K562 (cell line): ENCODE results near the gene GPR37L1. TPM values are rescaled to one million over a fixed set of nuclear protein-coding genes. Genes with fewer than 3 reads are reported as not detected.
"Not testable (repeated sequence)": the region's sequence is repeated elsewhere in the genome, so short reads cannot be mapped to it uniquely, and the experiment has no call there.

Experiments used
- ATAC-seq: fragments of 200-7000 bp; cut with Tn5 transposase; 3 replicates; pipeline ENCODE4 v1.9.1; 2020; ENCODE audit warnings: moderate library complexity
- BruUV-seq: library from RNA; stranded (reverse); fragments of 400-500 nt; replicated peaks from 2 replicates; lab custom pipeline; 2021; lab: Mats Ljungman, UMichigan
- CTCF ChIA-PET: fragments of 300-600 bp; formaldehyde crosslinking; extraction: SDS; loops from one replicate; lab custom pipeline; 2021; ENCODE audit warnings: low intra/inter-chr PET ratio; lab: Yijun Ruan, JAX
- POLR2A ChIA-PET: fragments of 300-600, 350-650 bp; sonication (Branson Sonifier 250); formaldehyde crosslinking; extraction: SDS; loops from one replicate; lab custom pipeline; 2021; ENCODE audit warnings: antibody characterized with exemption, inconsistent platforms; lab: Yijun Ruan, JAX
- DNase-seq, 4 experiments: peaks; one replicate each; pipeline versions ENCODE4 v3.0.0 to v3.0.0-alpha.2; 2011 to 2018; ENCODE audit warnings: low spot score in 3 of 4, mixed read lengths in 3 of 4; ENCODE audit errors: extremely low read depth in 1 of 4
- FAIRE-seq: peaks from 2 replicates; lab custom pipeline; 2011; peaks lifted over from hg19 to GRCh38; lab: Jason Lieb, UNC
- H2AFZ ChIP-seq: 2 replicates; pipeline ENCODE4 v1.6.0; 2011; ENCODE audit warnings: low read depth, low read length, control low read depth, inconsistent platforms
- H3K27ac ChIP-seq: fragments of 200-600 bp; 3 replicates; pipeline ENCODE4 v1.8.0; 2011; ENCODE audit warnings: low read depth, mild to moderate bottlenecking, control low read depth, inconsistent platforms, low read length, moderate library complexity, mixed read lengths; ENCODE audit errors: extremely low read depth
- H3K27me3 ChIP-seq, 2 experiments: fragments of 300-600 bp in 1 of 2; 2 replicates in 1 of 2; 3 replicates in 1 of 2; pipeline versions ENCODE4 v1.6.0 to v1.8.0; 2011; ENCODE audit warnings: inconsistent platforms in 2 of 2, low read length in 2 of 2, mild to moderate bottlenecking in 1 of 2, mixed read lengths in 1 of 2, moderate library complexity in 1 of 2; ENCODE audit not compliant: control insufficient read depth in 2 of 2, insufficient read depth in 2 of 2
- H3K36me3 ChIP-seq: fragments of 300-600 bp; 3 replicates; pipeline ENCODE4 v1.8.0; 2011; ENCODE audit warnings: mild to moderate bottlenecking, low read length, inconsistent platforms; ENCODE audit not compliant: control insufficient read depth, insufficient read depth
- H3K4me1 ChIP-seq, 2 experiments: fragments of 200-600 bp in 1 of 2; replicated peaks in 1 of 2; 2 replicates in 1 of 2; 3 replicates in 1 of 2; pipeline versions ENCODE4 v1.5.1 to v1.8.0; 2011; ENCODE audit warnings: inconsistent platforms in 2 of 2, low read length in 2 of 2, mild to moderate bottlenecking in 1 of 2, mixed read lengths in 1 of 2, moderate library complexity in 1 of 2; ENCODE audit not compliant: control insufficient read depth in 2 of 2, insufficient read depth in 2 of 2
- H3K4me2 ChIP-seq: 2 replicates; pipeline ENCODE4 v1.6.1; 2011; ENCODE audit warnings: low read length, control low read depth, inconsistent platforms, mixed read lengths; ENCODE audit not compliant: insufficient read depth
- H3K4me3 ChIP-seq: fragments of 200-600 bp; sonication (generic), shearing (Covaris generic); 2 replicates; pipeline ENCODE4 v1.5.1; 2016; ENCODE audit warnings: control low read depth, inconsistent platforms
- H3K79me2 ChIP-seq: fragments of 200-600 bp; 3 replicates; pipeline ENCODE4 v1.8.0; 2011; ENCODE audit warnings: low read length, inconsistent platforms; ENCODE audit not compliant: control insufficient read depth, insufficient read depth
- H3K9ac ChIP-seq, 2 experiments: 2 replicates each; pipeline versions ENCODE4 v1.6.0 to v1.6.1; 2011; ENCODE audit warnings: low read depth in 2 of 2, low read length in 2 of 2, control low read depth in 1 of 2, inconsistent platforms in 1 of 2, mild to moderate bottlenecking in 1 of 2, mixed read lengths in 1 of 2; ENCODE audit not compliant: insufficient read depth in 1 of 2
- H3K9me1 ChIP-seq: one replicate; pipeline ENCODE4 v1.6.0; 2011; ENCODE audit warnings: inconsistent platforms, mild to moderate bottlenecking, low read length, moderate library complexity; ENCODE audit not compliant: control insufficient read depth, insufficient read depth
- H3K9me3 ChIP-seq: replicated peaks from 2 replicates; pipeline ENCODE4 v1.5.1; 2011; ENCODE audit warnings: low read depth, low read length, inconsistent platforms; ENCODE audit not compliant: control insufficient read depth, insufficient read depth
- H4K20me1 ChIP-seq: replicated peaks from 2 replicates; pipeline ENCODE4 v1.6.1; 2011; ENCODE audit warnings: low read length, inconsistent platforms, mixed read lengths; ENCODE audit not compliant: control insufficient read depth, insufficient read depth
- DNMT1 ChIP-seq: fragments of 450-650 bp; IDR thresholded peaks from 2 replicates; pipeline ENCODE4 v1.6.1; 2016; ENCODE audit warnings: antibody characterized with exemption, mild to moderate bottlenecking
- KLF1 ChIP-seq: fragments of 450-650 bp; IDR thresholded peaks from 2 replicates; pipeline ENCODE4 v1.6.1; 2016; ENCODE audit warnings: missing genetic modification characterization, missing compliant biosample characterization
- MECOM ChIP-seq: fragments of 250-450 bp; sonication (Bioruptor Pico); IDR thresholded peaks from 2 replicates; pipeline ENCODE4 v1.8.0; 2022; ENCODE audit warnings: inconsistent platforms
- POLR2G ChIP-seq: fragments of 200-400 bp; formaldehyde crosslinking; IDR thresholded peaks from 2 replicates; pipeline ENCODE4 v1.6.1; 2017; ENCODE audit warnings: low read depth, mild to moderate bottlenecking, antibody characterized with exemption, low read length, moderate library complexity
- RCOR1 ChIP-seq, 2 experiments: IDR thresholded peaks; 2 replicates each; pipeline ENCODE4 v1.6.1; 2012; ENCODE audit warnings: low read depth in 2 of 2, low read length in 2 of 2, borderline replicate concordance in 1 of 2, improper control_type of control experiment in 1 of 2
- WGBS: fragments of 100-300 bp; shearing (Covaris generic); methylation state at CpG from one replicate; pipeline ENCODE4 v1.1.6; 2016; ENCODE audit warnings: low coverage, mixed read lengths; ENCODE audit not compliant: insufficient coverage; ENCODE audit errors: missing lambda C conversion rate; 5-methylcytosine and 5-hydroxymethylcytosine counted together
- in situ Hi-C: fragments of 300-500 bp; cut with MboI; formaldehyde crosslinking; loops from 4 replicates; pipeline ENCODE4 v1.15.0; 2018; ENCODE audit warnings: inconsistent platforms, mixed read lengths
- intact Hi-C: fragments of 100-400 bp; cut with micrococcal nuclease; formaldehyde crosslinking; loops from 2 replicates; pipeline ENCODE4 v1.14.2; 2022
- polyA plus RNA-seq, 8 experiments: library from polyadenylated mRNA; depleted of rRNA in 4 of 8; stranded (reverse) in 5 of 8; unstranded in 3 of 8; fragments of >200 nt; fragmentation: Nextera tagmentation in 2 of 8; fragmentation: Illumina TruSeq in 1 of 8; extraction: Ambion mirVana in 2 of 8; extraction: Trizol in 1 of 8; gene quantifications; 2 replicates each; pipeline versions ENCODE4 v1.2.1 to v1.2.3, GENCODE V29; 2011 to 2014; ENCODE audit warnings: inconsistent platforms in 1 of 8, missing spikeins in 1 of 8
- total RNA-seq, 7 experiments: library from RNA; depleted of rRNA in 6 of 7; stranded (reverse); fragments of >200 nt in 6 of 7; fragmentation: Illumina TruSeq in 2 of 7; extraction: Trizol in 2 of 7; gene quantifications; 2 replicates each; pipeline versions ENCODE4 v1.2.1 to v1.2.3, GENCODE V29; 2011 to 2021; ENCODE audit warnings: low replicate concordance in 1 of 7

Gene GPR37L1
- total and polyA plus RNA-seq, 9 of the 15 experiments (the other 6 are each of a cell fraction or from before 2014, with no cell fraction given): not detected

DNA sequence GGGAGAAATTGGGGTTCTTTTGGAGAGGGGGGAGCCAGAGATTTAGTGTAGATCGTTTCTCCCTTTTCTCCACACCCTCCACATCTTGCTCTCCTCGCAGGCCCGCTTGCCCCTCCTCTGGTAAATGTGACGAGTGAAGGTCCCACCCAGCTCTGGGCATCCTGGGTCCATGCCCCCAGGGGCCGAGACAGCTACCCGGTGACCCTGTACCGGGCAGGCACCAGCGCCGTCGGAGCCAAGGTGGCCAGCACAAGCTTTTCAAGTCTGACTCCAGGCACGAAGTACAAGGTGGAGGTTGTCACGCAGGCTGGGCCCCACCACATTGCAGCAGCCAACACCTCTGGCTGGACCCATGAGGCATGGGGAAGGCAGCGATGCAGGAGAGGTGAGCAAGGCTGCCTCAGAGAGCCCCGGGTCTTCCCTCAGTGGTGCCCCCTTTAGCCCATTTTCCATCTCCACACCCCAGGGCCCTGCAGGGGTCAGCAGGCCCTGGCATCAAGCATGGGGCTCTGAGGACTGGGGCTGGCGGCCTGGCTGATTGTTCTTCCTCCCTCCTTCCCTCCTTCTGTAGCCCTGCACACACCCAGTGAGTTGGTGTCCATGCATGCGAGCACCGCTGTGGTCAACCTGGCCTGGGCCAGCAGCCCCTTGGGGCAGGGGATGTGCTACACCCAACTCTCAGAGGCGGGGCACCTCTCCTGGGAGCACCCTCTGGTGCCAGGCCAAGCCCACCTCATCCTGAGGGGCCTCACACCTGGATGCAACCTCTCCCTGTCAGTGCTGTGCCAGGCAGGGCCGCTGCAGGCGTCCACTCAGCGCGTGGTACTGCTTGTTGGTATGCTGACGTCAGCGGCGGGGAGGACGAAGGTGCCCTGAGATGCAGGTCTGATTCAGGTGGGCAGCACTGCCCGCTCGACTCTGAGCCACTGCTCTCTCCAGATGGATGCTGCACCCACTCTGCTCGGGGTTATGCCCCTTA is 54.5 kb downstream of the GPR37L1 start (continued):
- no peak for TF ChIP-seq RCOR1 (IDR thresholded peaks at IDR 0.05; ENCODE audit: borderline replicate concordance in 1 of 2, low read depth in 2 of 2, low read length in 2 of 2)
- no peak for TF ChIP-seq KLF1 (tag)
- TF ChIP-seq MECOM (CRISPR knock-in tag): no peak
- peak; percentile 71 for TF ChIP-seq POLR2G

DNA sequence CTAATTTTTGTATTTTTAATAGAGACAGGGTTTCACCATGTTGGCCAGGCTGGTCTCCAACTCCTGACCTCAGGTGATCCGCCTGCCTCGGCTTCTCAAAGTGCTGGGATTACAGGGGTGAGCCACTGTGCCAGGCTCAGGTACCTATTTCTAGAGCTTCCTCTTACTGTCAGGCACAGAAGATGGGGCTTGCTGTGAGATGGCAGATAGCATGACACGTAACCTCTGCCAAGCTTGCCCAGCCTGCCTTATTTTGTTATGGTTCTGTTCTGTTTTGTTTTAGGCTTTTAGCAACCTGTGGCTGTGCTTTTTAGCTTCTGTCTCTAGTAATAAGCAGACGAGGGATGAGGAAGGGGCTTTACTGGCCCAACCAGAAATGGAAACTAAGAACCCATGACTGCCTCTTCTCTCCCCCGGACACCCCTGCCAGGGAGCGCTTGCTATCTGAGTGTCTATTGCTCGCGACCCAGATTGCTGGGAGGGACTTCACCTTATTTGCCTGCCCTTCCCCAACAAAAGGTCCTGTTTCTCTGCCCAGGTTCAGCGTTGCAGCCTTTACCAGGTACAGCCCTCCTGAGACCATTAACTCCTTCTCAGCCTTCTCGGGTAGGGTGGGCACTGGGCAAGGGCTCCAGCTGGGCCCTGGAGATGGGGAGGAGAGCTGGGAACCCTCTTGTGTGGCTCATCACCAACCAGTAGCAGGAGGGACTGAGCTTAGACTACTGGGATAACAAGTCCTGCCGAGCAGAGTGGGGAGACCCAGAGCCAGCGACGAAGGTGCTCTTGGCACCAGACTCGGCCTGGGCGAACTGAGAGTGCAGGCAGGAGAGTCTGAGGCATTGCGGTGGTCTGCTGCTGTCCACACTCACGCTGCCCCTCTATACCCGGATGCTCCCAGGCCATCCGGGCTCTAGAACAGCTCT is 57.4 kb downstream of the GPR37L1 start:
- Histone ChIP-seq H2AFZ (no peak overlapping the region), H3K4me3 (no peak overlapping the region), H3K36me3 (0 out of 3 replicates have a peak, but pooled peaks cover 4% of the 10 kb centered on the region), H3K9me1 (peaks cover 5% of the 10 kb centered on the region), H4K20me1 (peaks cover 10% of the 10 kb centered on the region), H3K9ac (peak overlapping the region in 1 of 2 experiments; percentile 68; a peak in 1 of 4 replicates), H3K27me3 (no peaks in the 10 kb centered on the region), H3K4me2 (no peak overlapping the region), H3K79me2 (no peaks in the 10 kb centered on the region), H3K27ac (no peak overlapping the region), H3K4me1 (peaks cover 0 to 18% of the 10 kb centered on the region in 2 experiments; a peak in 3 of 5 replicates), H3K9me3 (no peaks in the 10 kb centered on the region)
- 39% methylated on average over 19 of the region's 19 CpGs for WGBS
- DNase-seq (no peak), FAIRE-seq (no peak), ATAC-seq (no peak)
- in situ Hi-C loops: no loop called here
- ChIA-PET POLR2A (interaction anchor here (0.5 to 1.9 kb wide), 8 partner anchors 10 to 170 kb away, joined by 3 to 6 read pairs (median 4); partner anchors contain the start of genes LGR6 and PPP1R12B), CTCF (no interaction called here)
- TF ChIP-seq DNMT1: no peak
- peak; percentile 47; the same call in 1 of the 2 replicates for TF ChIP-seq POLR2G
- no TSS peak for BruUV-seq
- intact Hi-C loops: no loop called here

DNA sequence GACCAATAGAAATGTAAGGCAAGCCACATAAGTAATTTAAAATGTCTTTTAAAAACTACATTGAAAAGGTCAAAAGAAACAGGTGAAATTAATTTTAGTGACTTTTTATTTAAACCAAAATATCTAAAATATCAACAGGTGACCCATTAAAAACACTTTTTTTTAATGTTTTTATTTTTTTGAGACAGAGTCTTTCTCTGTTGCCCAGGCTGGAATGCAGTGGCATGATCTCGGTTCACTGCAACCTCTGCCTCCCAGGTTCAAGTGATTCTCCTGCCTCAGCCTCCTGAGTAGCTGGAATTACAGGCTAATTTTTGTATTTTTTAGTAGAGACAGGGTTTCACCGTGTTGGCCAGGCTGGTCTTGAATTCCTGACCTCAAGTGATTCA is 58.0 kb downstream of the GPR37L1 start:
- H2AFZ ChIP-seq, in situ Hi-C loops, CTCF ChIA-PET, BruUV-seq, H3K27ac ChIP-seq, ATAC-seq, H3K4me3 ChIP-seq, FAIRE-seq, H3K4me2 ChIP-seq, H3K79me2 ChIP-seq, intact Hi-C loops, H3K36me3 ChIP-seq, H3K9me3 ChIP-seq, H3K9me1 ChIP-seq, DNase-seq, H3K27me3 ChIP-seq: not testable (repeated sequence)
- H4K20me1 ChIP-seq: peaks cover 13% of the 10 kb centered on the region
- H3K9ac ChIP-seq: peak overlapping the region in 1 of 2 experiments; percentile 68; a peak in 1 of 4 replicates
- POLR2A ChIA-PET: interaction anchor here (1.1 to 1.9 kb wide), 2 partner anchors 12 to 31 kb away, joined by 4 to 6 read pairs; partner anchors contain the start of gene LGR6
- peaks cover 0 to 18% of the 10 kb centered on the region in 2 experiments; a peak in 3 of 5 replicates for H3K4me1 ChIP-seq
- WGBS: 31% methylated on average over 2 of the region's 2 CpGs
